Endothelial cell of umbilical vein (primary cell): Measurements from ENCODE around the gene EHD1. TPM values are rescaled to one million over a fixed set of nuclear protein-coding genes. Genes with fewer than 3 reads are reported as not detected.

ENCODE experiments used
- BruUV-seq: library from RNA; stranded (reverse); fragments of 400-500 nt; replicated peaks from 2 replicates; lab custom pipeline; 2021; lab: Mats Ljungman, UMichigan
- CTCF ChIA-PET: fragments of 300-600, 350-600 bp; sonication (Branson Sonifier 250); formaldehyde crosslinking; loops from one replicate; lab custom pipeline; 2021; ENCODE audit warnings: antibody characterized with exemption, inconsistent platforms; lab: Charles Lee
- POLR2A ChIA-PET: fragments of 300-600, 350-600 bp; sonication (Branson Sonifier 250); formaldehyde crosslinking; loops from one replicate; lab custom pipeline; 2021; ENCODE audit warnings: antibody characterized with exemption, inconsistent platforms; lab: Charles Lee
- DNase-seq: peaks from one replicate; pipeline ENCODE4 v3.0.0-alpha.2; 2011; ENCODE audit warnings: low read depth, low spot score
- FAIRE-seq: peaks from 2 replicates; lab custom pipeline; 2011; peaks lifted over from hg19 to GRCh38; lab: Jason Lieb, UNC
- H2AFZ ChIP-seq: 2 replicates; pipeline ENCODE4 v1.6.0; 2012; ENCODE audit warnings: low read depth, low read length, control low read depth, inconsistent platforms
- H3K27ac ChIP-seq: 2 replicates; pipeline ENCODE4 v1.5.1; 2011; ENCODE audit warnings: low read depth, mild to moderate bottlenecking, control low read depth, low read length, moderate library complexity; ENCODE audit not compliant: insufficient read depth
- H3K27me3 ChIP-seq, 2 experiments: 2 replicates each; pipeline versions ENCODE4 v1.6.0 to v1.6.1; 2011; ENCODE audit warnings: low read length in 2 of 2, mixed read lengths in 1 of 2; ENCODE audit not compliant: control insufficient read depth in 2 of 2, insufficient read depth in 2 of 2
- H3K36me3 ChIP-seq, 2 experiments: 2 replicates in 1 of 2; 3 replicates in 1 of 2; pipeline ENCODE4 v1.5.1; 2011; ENCODE audit warnings: low read length in 2 of 2, mild to moderate bottlenecking in 1 of 2, moderate library complexity in 1 of 2; ENCODE audit not compliant: control insufficient read depth in 2 of 2, insufficient read depth in 2 of 2; ENCODE audit errors: extremely low read depth in 1 of 2
- H3K4me1 ChIP-seq: 3 replicates; pipeline ENCODE4 v1.5.1; 2011; ENCODE audit warnings: mild to moderate bottlenecking, low read length; ENCODE audit not compliant: control insufficient read depth, insufficient read depth; ENCODE audit errors: extremely low read depth
- H3K4me2 ChIP-seq: 2 replicates; pipeline ENCODE4 v1.6.1; 2011; ENCODE audit warnings: low read length, control low read depth, mixed read lengths; ENCODE audit not compliant: insufficient read depth
- H3K4me3 ChIP-seq, 3 experiments: fragments of 200-600 bp in 1 of 3; sonication (generic), shearing (Covaris generic) in 1 of 3; replicated peaks in 1 of 3; 2 replicates each; pipeline ENCODE4 v1.5.1; 2011 to 2016; ENCODE audit warnings: control low read depth in 3 of 3, low read length in 3 of 3, mild to moderate bottlenecking in 2 of 3, inconsistent platforms in 1 of 3, low read depth in 1 of 3, moderate library complexity in 1 of 3; ENCODE audit not compliant: insufficient read depth in 1 of 3
- H3K79me2 ChIP-seq: 2 replicates; pipeline ENCODE4 v1.6.0; 2012; ENCODE audit warnings: low read length, inconsistent platforms; ENCODE audit not compliant: control insufficient read depth, insufficient read depth
- H3K9ac ChIP-seq: replicated peaks from 2 replicates; pipeline ENCODE3; 2011; ENCODE audit warnings: low read length, control low read depth; ENCODE audit not compliant: insufficient read depth; ENCODE audit errors: extremely low read depth
- H3K9me1 ChIP-seq: replicated peaks from 3 replicates; pipeline ENCODE4 v1.6.0; 2011; ENCODE audit warnings: mild to moderate bottlenecking, low read length; ENCODE audit not compliant: control insufficient read depth, insufficient read depth; ENCODE audit errors: extremely low read depth
- H3K9me3 ChIP-seq: replicated peaks from 2 replicates; pipeline ENCODE4 v1.5.1; 2012; ENCODE audit warnings: low read length, inconsistent platforms; ENCODE audit not compliant: control insufficient read depth, insufficient read depth
- H4K20me1 ChIP-seq: replicated peaks from 2 replicates; pipeline ENCODE3; 2011; ENCODE audit warnings: mild to moderate bottlenecking, low read length; ENCODE audit not compliant: control insufficient read depth, insufficient read depth; ENCODE audit errors: extremely low read depth
- EZH2 ChIP-seq: IDR thresholded peaks from 2 replicates; pipeline ENCODE4 v1.6.1; 2012; ENCODE audit warnings: borderline replicate concordance, low read depth, mild to moderate bottlenecking, moderate library complexity, low read length, inconsistent platforms; ENCODE audit not compliant: severe bottlenecking
- FOS ChIP-seq: IDR thresholded peaks from 2 replicates; pipeline ENCODE4 v1.6.1; 2011; ENCODE audit warnings: mild to moderate bottlenecking, low read length, moderate library complexity, borderline replicate concordance; ENCODE audit not compliant: insufficient read depth
- GATA2 ChIP-seq: IDR thresholded peaks from 2 replicates; pipeline ENCODE4 v1.7.0; 2011; ENCODE audit warnings: low read depth, mild to moderate bottlenecking, moderate library complexity, mixed read lengths, low read length; ENCODE audit not compliant: insufficient read length, insufficient read depth
- JUN ChIP-seq: IDR thresholded peaks from 2 replicates; pipeline ENCODE4 v1.6.1; 2011; ENCODE audit warnings: borderline replicate concordance, low read depth; ENCODE audit not compliant: insufficient read length, insufficient read depth
- MYC ChIP-seq: IDR thresholded peaks from one replicate; pipeline ENCODE4 v1.6.1; 2011; ENCODE audit warnings: mild to moderate bottlenecking, low read depth, low read length
- POLR2A ChIP-seq: IDR thresholded peaks from 2 replicates; pipeline ENCODE4 v1.6.1; 2012; ENCODE audit warnings: low read depth, mild to moderate bottlenecking, control low read depth, low read length
- POLR2AphosphoS5 ChIP-seq: IDR thresholded peaks from 2 replicates; pipeline ENCODE4 v1.6.1; 2012; ENCODE audit warnings: low read depth, mild to moderate bottlenecking, control low read depth, low read length, moderate library complexity; ENCODE audit not compliant: insufficient read depth
- dilution Hi-C: fragments of 300-500 bp; cut with MboI; formaldehyde crosslinking; loops from one replicate; pipeline ENCODE4 v1.15.0; 2019; ENCODE audit warnings: low sequenced_read_pairs; ENCODE audit not compliant: extremely low pct_ligation_motif_present
- intact Hi-C: fragments of 100-400 bp; cut with micrococcal nuclease; formaldehyde crosslinking; loops from one replicate; pipeline ENCODE4 v1.10.0; 2022
- polyA plus RNA-seq, 4 experiments: library from polyadenylated mRNA; depleted of rRNA in 3 of 4; stranded (reverse) in 3 of 4; unstranded in 1 of 4; fragments of >200 nt; gene quantifications; 2 replicates each; pipeline versions ENCODE4 v1.2.1 to v1.2.3, GENCODE V29; 2011 to 2012; ENCODE audit warnings: missing spikeins in 1 of 4
- total RNA-seq: library from RNA; stranded (reverse); gene quantifications from 2 replicates; pipeline ENCODE4 v1.2.3, GENCODE V29; 2021
- TF ChIP-seq, protein P1 (sequence below): IDR thresholded peaks from 2 replicates; pipeline ENCODE4 v1.6.1; 2011; ENCODE audit not compliant: insufficient read depth, insufficient read length
- TF ChIP-seq, protein P2 (sequence below), 2 donors: IDR thresholded peaks; 1 replicate in 1 of 2; 2 replicates in 1 of 2; pipeline ENCODE4 v1.5.1; 2011; ENCODE audit warnings: low read length in 2 of 2, mild to moderate bottlenecking in 2 of 2, moderate library complexity in 2 of 2, control low read depth in 1 of 2, inconsistent platforms in 1 of 2, low read depth in 1 of 2; ENCODE audit not compliant: insufficient read depth in 1 of 2; ENCODE audit errors: extremely low read depth in 1 of 2

EHD1 gene
- total and polyA plus RNA-seq, 2 donors (not counting 3 experiments of a cell fraction or from before 2014, with no cell fraction given), result 109 to 136 TPM

- Histone ChIP-seq H3K27ac (no peak overlapping the region), H3K4me2 (no peak overlapping the region), H4K20me1 (no peaks in the 10 kb centered on the region), H3K9me3 (no peaks in the 10 kb centered on the region), H3K36me3 (no peaks in the 10 kb centered on the region), H3K27me3 (no peaks in the 10 kb centered on the region), H3K4me3 (no peak overlapping the region), H3K9ac (no peak overlapping the region), H3K4me1 (no peaks in the 10 kb centered on the region), H2AFZ (no peak overlapping the region), H3K79me2 (no peaks in the 10 kb centered on the region), H3K9me1 (no peaks in the 10 kb centered on the region)
- DNase-seq (no peak), FAIRE-seq (no peak)
- dilution Hi-C loops, result loop anchor here (10.0 kb wide), 1 partner anchor 52 kb away; no protein-coding TSS in a partner anchor
- ChIA-PET CTCF (interaction anchor here (0.9 to 8.2 kb wide), 5 partner anchors 8 to 55 kb away, joined by 3 to 125 read pairs (median 8); no protein-coding TSS in a partner anchor), POLR2A (no interaction called here)
- TF ChIP-seq MYC (no peak), POLR2A (no peak), POLR2AphosphoS5 (no peak), FOS (no peak), JUN (no peak), EZH2 (no peak), GATA2 (no peak)
- TF ChIP-seq, protein P1, sequence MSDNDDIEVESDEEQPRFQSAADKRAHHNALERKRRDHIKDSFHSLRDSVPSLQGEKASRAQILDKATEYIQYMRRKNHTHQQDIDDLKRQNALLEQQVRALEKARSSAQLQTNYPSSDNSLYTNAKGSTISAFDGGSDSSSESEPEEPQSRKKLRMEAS, result no peak
- TF ChIP-seq, protein P2, sequence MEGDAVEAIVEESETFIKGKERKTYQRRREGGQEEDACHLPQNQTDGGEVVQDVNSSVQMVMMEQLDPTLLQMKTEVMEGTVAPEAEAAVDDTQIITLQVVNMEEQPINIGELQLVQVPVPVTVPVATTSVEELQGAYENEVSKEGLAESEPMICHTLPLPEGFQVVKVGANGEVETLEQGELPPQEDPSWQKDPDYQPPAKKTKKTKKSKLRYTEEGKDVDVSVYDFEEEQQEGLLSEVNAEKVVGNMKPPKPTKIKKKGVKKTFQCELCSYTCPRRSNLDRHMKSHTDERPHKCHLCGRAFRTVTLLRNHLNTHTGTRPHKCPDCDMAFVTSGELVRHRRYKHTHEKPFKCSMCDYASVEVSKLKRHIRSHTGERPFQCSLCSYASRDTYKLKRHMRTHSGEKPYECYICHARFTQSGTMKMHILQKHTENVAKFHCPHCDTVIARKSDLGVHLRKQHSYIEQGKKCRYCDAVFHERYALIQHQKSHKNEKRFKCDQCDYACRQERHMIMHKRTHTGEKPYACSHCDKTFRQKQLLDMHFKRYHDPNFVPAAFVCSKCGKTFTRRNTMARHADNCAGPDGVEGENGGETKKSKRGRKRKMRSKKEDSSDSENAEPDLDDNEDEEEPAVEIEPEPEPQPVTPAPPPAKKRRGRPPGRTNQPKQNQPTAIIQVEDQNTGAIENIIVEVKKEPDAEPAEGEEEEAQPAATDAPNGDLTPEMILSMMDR (IDR thresholded peaks at IDR 0.05; ENCODE audit: extremely low read depth in 1 of 2, insufficient read depth in 1 of 2, low read depth in 1 of 2, low read length in 2 of 2), result no peak
- intact Hi-C loops, result no loop called here
- BruUV-seq, result no TSS peak
These were observed 35.4 kb downstream of the EHD1 start for GRCh38 chr11:64842851-64843685.
